GM18868 (cell line): Measurements from ENCODE around the gene TMEM163.
A peak's percentile ranks its signal among the peaks of the same experiment; 100 is the strongest.

ENCODE experiments used
- ATAC-seq: cut with Tn5 transposase; IDR thresholded peaks from one replicate; pipeline ENCODE4 v1.9.1; 2021; ENCODE audit warnings: mild to moderate bottlenecking, moderate library complexity; ENCODE audit not compliant: unreplicated experiment

TMEM163 gene

DNA sequence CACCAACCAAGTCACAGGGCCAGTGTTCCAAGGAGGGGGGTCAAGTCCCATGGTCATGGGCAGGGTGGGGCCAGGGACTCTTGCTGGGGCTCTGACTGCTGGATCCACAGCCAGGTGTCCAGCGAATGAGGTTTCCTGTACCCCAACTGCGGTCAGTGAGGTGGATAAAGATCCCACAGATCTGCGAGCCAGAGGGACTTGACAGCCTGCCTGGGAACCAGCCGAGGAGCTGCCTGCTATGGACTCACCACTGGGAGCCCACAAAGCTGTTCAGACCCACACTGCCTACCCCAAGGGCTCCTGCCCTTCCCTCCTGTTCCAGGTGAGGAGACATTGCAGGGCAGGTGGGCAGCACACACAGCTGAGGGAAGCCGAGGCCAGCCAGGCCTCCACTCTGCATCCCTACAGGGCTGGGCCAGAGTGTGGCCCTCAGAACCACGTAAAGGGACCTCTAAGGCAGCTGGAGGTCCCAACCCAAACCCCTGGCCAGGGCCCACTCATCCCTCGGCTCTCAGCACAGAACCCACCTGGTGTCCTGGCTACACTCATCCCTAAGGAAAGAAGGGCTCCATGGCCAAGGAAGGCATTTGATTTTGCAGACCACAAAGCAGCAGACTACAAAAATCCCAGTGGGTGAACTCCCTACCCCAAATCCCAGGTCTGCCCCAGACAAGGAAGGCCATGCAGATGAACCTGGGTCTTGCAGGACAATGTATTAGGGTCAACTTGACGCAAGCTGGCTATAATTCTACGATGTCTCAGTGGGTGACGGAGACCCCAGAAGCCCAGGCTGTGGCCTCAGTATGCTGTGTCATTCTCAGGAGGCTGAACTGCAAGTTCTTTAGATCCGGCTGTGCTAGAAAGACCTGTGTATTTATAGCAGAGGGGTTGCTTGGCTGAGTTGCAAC lies 255.8 kb downstream of the TMEM163 start:
- ATAC-seq = no peak

DNA sequence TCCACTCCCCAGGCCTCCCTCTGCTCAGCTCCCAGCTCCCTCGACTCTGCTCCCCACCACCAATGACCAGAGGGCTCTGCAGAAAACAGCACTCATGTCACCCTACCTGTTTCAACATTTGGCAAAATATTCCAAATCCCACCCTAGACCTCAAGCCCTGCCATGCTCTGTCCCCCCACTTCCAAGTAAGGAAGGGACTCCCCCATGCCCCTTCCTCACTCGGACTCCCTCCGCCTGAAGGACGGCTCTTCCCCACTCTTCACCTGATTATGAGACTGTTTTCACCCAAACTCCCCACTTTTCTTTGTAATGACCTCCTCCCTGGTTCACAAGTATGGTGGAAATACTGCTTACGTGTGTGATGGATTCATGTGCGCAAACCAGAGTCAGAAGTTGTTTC lies 256.5 kb downstream of the TMEM163 start:
- ATAC-seq = no peak

DNA sequence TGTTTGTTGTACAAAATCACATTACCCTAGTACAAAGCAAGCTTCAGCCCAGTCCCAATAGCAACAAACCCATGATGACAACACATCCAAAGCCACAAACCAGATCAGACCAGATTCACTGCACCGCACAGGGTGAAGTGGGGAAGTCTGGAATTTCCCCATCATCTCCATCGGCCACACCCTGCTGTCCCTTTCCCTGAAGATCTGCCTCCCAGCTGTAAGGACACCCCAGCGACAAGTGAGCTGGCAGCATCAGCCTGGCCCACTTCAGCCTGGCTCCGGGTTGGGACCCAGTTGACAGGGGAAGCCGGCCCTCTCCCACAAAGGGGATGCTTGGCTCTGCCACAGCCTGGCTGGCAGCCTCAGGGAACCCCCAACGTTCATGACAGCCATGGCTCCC lies 257.3 kb downstream of the TMEM163 start:
- ATAC-seq = no peak

DNA sequence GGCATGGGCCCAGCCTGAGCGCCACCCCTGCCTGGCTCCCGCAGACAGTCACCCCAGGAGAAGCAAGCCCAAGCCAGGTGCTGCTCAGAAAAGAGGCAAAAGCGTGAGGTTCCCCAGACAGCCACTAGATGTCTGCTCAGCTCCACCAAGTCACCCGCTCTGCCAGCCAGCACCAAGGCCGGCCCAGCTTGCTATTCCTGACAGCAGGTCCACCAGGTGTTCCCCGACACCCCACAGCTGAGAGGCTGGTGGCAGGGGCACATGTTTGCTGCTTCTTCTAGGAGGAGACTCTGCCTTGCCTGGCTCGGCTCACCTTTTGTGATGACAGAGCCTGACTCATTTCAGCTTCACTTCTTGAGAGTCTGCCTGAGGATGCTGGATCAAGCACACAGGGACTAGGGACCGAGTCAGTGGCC lies 258.2 kb downstream of the TMEM163 start:
- peak; percentile 88 for ATAC-seq

DNA sequence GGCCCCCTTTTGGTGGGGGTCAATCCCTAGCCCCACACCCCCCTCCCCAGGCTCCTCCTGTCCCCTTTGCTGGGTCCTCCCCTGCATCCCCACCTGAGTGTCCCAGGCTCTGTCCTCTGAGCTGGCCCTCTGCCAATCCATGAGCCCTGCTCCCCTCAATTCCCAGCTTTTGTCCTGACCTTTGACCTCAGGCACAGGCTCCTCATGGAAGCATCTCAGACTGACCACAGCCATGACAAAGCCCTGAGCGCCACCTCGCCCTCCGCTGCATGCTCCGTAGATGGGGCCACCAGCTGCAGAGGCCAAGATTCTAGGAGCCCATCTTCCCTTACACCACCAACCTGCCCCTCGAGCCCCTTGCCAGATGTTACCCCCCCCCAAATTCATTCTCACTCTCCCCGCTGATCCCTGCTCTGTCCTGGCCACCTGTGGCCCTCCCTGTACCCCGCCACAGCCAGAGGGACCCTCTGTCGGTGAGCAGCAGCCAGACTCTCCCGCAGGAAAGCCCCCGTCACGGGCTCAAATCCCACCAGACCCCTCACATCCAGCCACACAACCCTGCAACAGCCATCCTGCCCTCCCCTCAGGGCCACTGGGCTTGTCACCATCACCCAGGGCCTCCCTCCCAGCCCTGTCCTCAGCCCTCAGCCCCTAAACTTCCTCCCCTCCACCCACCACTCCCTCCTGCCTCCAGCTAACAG lies 258.9 kb downstream of the TMEM163 start:
- ATAC-seq = no peak

DNA sequence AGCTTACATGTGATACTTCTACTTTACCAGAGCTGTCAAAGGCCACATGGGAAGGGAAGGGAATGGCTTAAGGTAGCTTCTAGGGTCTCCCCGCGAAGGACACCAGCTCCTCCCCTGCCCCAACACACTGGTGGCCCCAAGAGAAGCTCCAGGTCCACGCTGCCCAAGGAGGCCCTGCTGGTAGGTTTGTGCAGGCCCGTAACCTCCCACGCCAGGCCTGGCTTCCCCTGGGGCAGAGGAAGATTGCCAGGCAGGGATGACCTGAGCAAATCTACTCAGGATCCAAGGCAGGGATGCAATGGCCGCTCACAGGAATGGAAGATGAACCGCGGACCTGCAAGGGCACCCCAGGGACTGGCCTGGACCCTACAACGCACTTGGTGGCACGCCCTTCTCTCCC lies 259.9 kb downstream of the TMEM163 start:
- no peak for ATAC-seq

DNA sequence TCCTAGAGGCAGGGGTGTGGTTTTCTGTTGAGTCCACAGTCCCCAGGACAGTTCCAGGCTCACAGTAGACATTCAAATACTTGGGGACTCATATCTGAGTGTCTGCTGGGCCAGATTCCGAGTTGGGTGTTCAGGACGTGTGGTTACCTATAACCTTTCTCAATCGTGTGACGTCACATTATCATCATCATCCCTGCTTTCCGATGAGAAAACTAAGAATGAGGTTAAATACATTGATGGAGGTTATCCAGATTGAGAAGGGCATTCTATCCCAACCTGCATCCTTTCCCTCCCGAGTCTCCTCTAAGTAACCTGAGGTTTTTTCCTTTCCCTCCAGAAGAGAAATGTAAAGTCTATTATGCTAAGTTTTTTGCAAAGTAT lies 260.3 kb downstream of the TMEM163 start:
- no peak for ATAC-seq

DNA sequence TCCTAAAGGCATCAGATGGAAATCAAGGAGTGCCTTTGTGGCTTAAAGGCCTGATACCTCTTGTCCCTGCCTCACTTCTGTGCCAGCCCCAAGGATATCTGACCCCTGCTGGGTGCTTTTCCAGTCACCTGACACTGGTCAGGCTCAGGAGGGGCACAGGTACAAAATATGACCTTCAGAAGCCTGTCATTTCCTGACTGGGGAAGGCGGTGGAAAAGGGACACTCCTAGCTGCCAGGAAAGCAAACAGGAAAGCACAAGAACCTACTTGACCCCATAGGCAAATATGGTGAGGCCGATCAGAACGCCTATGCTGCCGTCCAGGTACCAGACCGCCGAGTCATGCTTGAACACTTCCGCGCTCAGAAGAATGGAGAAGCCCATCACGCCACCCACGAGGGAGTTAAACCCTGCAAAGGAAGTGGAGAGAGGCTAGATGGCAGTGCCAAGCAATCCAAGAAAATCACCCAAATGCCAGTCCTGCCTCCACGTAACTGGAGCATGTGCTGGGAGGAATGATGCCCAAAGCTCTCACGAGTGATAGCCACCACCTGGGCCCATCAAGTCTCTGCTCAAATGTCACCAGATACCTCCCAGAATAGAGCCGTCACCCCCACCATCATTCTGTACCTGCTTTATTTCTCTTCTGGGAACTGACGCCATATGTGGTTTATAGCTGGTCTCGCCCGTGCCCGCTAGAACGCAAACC lies 260.9 kb downstream of the TMEM163 start:
- no peak for ATAC-seq

DNA sequence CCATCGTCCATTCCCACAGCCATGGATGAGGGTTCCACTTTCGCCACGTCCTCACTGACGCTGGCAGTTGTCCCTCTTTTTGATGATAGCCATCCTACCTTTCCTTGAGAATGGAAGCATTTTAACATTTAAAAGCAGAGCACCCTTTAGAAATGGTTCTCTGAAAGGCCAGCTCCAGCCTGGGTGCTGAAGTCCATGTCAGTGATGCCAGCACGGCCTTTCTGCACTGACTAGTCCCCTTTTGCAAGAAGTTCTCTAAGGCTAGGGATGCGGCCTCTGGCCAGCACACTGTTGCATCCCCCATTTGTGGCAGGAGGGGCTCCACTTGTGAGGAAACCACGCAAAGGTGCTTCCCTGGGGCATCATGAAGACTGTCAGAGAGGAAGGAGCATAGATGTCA lies 261.4 kb downstream of the TMEM163 start:
- ATAC-seq = no peak

DNA sequence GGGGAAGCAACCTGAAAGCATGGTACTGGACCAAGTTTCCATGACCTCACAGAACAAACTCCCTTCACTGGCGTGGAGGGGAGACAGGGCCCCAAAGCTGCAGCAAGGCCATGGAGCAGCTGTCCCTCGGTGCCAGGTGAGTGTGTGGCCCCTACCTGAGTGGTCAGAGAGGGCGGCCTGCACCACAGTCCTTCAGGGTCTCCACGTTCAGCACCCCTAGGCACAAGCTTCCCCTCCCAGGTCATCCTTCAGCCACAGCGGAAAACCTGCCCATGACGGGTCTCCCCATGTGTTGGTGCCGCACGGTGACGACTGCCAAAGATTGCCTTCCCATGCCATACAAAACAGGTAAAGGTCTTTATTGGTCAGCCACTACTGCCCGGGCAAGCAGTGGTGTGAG lies 263.4 kb downstream of the TMEM163 start:
- ATAC-seq = no peak

DNA sequence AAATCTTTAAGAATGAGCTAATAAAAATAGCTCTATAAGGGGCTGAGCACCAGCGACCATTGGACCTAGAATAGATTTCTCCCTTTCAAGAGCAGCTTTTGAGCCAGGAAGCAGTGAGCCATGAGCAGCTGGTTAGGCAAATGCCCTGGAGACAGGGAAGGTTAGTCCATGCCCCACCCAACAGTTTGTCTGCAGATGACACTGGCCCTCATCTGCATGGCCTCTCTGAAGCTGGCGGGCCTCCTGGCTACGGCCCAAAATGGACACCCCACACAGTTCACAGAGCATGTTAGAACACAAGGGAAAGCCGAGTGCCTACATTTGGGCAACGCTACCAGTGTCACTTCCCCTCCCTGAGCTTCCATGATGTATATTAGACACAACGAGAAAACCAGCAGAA lies 263.9 kb downstream of the TMEM163 start:
- ATAC-seq = no peak

DNA sequence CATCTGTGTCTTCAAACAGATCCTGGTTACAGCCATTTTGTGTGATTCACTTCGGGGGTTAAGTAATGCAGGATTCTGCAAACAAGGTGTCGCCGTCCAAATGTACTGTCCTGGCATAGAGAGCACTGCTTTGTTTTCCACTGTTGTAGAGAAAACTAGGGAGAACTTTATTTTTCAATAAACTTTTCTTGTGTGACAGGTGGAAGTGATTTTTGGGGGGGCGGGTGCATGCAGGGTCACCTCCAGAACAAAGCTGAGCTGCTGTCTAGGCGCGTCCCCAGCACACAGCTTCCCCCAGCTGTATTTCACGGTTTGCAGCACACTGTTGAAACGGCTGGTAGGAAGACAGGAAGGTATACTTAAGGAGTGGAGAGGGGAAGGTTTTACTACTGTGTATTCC lies 264.4 kb downstream of the TMEM163 start:
- ATAC-seq = no peak

DNA sequence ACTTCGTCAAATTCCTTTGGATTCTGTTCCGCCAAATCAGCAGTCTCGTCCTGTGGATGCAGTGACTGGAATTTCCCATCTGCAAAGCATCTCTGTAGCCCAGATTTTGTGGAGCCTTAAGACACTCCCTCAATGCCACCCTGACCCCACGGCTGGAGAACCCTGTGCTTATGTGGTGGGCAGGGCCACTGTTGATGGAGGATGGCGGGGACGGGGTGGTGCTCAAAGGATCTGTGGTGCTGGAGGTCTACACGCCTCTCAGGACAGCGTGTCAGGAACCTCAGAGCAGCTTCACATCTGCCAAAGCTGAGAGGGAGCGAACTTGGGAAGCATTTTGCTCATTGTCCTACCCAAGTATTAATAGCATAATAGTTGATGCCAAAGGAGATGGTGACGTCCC lies 264.8 kb downstream of the TMEM163 start:
- no peak for ATAC-seq

DNA sequence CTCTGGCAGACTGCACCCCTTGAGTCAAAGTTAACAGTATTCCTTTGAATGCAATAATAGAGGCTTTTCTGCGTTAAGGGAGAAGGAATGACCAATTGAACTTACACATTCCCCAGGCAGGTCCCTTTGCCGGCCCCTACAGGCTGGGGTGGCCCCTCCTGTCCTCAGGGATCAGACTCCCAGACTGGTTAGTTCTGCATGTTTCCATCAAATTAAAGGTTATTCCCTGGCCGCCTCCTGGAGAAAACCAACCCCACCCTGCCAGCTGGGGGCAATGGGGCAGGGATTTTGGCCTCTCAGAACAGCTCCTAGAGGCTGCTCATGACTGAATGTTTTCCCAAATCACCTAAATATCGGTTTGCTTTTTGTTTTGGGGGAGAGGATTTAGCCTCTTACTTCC lies 265.3 kb downstream of the TMEM163 start:
- ATAC-seq = no peak

DNA sequence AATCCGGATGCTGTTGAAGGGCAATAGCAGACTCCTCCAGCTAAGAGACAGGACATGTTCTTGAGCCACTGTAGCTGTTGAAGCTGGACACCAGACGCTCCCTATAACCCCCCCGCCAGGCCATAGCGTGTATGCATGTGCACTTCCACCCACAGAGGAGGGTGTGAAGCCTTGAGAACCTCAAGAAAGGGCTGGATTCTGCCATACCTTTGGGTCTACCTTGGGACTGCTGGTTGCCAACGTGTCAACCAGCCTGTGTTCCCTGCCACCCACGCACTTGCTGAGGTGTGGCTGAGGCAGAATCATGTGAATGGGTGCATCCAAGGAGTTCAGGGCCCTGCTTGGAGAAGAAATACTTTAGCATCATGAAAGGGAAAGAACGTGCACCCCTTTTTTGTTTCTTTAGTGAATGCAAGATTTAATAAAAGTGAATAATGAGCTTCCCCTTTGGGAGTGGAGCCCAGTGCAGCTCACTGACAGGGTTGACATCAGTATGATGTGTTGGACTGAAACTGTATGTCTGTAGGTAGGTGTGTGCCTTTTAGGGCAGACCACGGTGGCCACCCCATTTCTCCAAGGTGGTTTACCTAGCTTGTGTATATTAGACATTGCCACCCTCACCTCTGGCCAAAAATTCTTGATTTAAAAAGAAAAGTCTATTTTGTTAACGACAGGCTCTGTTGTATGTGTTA lies 266.6 kb downstream of the TMEM163 start:
- ATAC-seq = no peak

DNA sequence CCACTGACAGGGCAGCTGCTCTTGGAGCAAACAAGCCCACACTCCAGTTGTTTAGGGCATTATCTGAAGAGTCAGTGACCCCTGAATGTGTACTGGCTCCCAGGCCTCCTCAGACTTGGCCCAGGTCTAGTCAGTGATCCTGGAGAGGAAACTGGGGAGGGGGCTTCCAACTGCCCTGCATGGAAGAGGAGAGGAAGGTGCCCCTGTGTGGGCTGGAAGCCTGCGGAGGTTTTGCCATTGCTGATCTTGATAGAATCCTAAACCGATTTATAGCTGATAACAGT lies 267.5 kb downstream of the TMEM163 start:
- no peak for ATAC-seq

DNA sequence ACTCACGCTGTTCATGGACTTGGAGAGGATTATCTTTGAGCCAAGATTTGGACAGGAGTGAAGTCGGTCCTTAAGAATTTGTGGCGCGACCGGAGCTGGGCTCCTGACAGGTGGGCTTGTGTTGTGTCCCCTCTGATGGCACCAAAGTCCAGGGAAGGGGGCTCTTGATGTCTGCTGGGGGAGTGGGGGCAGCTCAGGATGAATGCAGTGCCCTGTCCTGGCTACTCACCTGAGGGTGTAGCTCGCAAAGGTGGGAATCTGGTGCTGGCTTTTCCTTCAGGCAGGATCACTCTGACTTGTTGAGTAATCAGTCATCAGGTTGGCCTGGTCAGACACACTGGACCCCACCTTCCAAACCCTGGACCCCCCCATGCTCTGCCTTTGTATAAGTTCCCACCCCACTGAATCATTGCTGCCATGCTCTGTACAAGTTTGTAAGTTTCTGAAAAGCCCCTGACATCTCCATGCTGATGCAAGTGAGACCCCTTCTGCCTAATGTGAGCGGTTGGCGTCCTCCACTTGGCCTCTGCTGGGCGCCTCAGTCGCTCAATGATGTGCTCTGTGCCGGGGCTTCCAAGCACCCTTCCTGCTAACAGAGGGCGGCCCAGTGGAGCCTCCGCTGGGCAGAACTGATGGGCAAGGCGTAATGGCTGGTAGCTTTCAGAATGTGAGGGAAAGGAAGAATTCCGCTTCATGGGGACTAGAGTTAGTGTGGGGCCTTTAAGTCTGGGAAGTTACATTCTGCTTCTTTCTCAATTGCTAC lies 268.9 kb downstream of the TMEM163 start:
- no peak for ATAC-seq

DNA sequence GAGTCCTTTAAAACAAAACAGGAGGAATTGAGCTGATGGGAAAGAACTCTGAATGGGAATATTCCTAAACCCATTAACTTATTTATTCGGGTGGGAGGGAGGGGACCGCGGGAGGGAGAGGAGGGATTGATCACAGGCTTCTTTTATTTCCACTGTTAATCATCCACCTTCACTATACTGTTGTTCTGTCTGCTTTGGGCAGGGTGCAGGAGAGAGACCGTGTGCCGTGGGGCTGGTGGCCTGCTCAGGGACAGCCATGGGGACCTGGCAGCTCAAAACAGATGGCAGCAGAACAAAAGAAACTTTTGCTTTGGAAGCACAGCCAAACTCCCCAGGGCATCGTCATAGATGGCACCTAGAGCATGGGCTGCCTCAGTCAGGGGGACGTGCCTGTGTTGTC lies 269.6 kb downstream of the TMEM163 start:
- ATAC-seq = no peak

DNA sequence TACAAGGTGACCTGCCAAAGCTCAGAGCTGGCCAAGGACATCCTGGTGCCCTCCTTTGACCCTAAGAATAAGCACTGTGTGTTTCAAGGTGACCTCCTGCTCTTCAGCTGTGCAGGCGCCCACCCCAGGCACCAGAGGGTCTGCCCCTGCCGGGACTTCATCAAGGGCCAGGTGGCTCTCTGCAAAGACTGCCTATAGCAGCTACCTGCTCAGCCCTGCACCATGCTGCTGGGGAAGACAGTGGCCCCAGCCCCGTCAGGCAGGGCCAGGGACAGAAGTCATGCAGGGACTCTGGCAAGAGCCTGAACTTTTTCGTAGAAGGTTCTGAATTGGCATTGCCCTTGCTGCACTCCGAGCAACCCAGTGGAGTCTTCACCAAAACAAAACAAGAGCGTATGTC lies 270.1 kb downstream of the TMEM163 start:
- ATAC-seq = no peak

DNA sequence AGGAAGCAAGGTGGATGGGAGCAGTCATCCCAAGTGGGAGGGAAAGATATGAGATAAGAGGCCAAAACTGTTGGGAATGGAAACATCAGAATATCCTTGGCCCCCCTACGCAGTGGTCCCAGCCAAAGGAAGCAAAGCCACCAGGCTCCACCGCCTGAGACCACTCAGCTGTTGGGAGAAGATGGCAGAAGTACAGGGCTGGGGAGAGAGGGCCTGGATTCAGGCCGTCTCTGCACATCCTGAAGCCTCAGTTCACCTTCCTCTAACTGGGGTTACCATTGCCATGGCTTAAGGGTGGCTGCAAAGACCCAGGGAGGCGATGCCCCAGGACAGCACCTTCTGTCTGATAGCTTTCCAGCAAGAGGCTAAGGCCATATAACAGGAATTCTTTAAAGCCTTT lies 271.1 kb downstream of the TMEM163 start:
- ATAC-seq = no peak
